SU-DHL-6 (cell line): ENCODE results near the gene ARHGEF28.

Experiments used
- EZH2phosphoT487 ChIP-seq: fragments of 200-600 bp; sonication (generic), shearing (Covaris generic); conservative IDR thresholded peaks from 2 replicates; pipeline ENCODE4 v1.6.1; 2018; ENCODE audit warnings: mild to moderate bottlenecking, antibody characterized with exemption, low read length, moderate library complexity, mixed read lengths
- TF ChIP-seq, protein P1 (sequence below): fragments of 200-600 bp; sonication (generic); IDR thresholded peaks from one replicate; pipeline ENCODE4 v1.5.1; 2017; ENCODE audit warnings: antibody characterized with exemption, mild to moderate bottlenecking, low read length, moderate library complexity; ENCODE audit not compliant: insufficient read depth, poor library complexity, severe bottlenecking

DNA sequence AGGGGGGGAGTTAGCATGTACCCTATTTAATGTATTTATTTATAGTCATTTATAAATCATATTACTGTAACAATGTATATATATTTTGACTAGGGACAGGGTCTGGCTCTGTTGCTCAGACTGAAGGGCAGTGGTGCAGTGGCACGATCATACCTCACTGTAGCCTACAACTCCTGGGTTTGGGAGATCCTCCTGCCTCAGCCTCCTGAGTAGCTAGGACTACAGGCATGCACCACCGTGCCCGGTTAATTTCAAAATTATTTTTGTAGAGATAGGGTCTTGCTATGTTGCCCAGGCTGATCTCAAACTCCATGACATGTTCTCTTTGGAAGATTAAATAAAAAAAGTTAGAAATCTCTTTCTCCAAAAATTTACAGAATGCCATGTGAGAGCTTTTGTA, 52.8 kb downstream of the ARHGEF28 start:
- TF ChIP-seq, protein P1, sequence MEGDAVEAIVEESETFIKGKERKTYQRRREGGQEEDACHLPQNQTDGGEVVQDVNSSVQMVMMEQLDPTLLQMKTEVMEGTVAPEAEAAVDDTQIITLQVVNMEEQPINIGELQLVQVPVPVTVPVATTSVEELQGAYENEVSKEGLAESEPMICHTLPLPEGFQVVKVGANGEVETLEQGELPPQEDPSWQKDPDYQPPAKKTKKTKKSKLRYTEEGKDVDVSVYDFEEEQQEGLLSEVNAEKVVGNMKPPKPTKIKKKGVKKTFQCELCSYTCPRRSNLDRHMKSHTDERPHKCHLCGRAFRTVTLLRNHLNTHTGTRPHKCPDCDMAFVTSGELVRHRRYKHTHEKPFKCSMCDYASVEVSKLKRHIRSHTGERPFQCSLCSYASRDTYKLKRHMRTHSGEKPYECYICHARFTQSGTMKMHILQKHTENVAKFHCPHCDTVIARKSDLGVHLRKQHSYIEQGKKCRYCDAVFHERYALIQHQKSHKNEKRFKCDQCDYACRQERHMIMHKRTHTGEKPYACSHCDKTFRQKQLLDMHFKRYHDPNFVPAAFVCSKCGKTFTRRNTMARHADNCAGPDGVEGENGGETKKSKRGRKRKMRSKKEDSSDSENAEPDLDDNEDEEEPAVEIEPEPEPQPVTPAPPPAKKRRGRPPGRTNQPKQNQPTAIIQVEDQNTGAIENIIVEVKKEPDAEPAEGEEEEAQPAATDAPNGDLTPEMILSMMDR = no peak
- TF ChIP-seq EZH2phosphoT487 = no peak
